C4-2B (cell line): Measurements from ENCODE around the gene GMDS.

ENCODE experiments used
- CTCF ChIP-seq: fragments of 450-650 bp; conservative IDR thresholded peaks from 2 replicates; pipeline ENCODE4 v1.5.1; 2017; ENCODE audit warnings: mild to moderate bottlenecking
- ZFX ChIP-seq: fragments of 450-650 bp; IDR thresholded peaks from 2 replicates; pipeline ENCODE4 v1.6.1; 2017

GRCh38 chr6:2038092-2038491 lies 207.3 kb downstream of the GMDS start:
- TF ChIP-seq CTCF (no peak), ZFX (no peak)
